ENCODE measurements around the gene ZMIZ1.

Gene ZMIZ1

GRCh38 chr10:79239275-79239779 is 170.6 kb downstream of the ZMIZ1 start:
- no peak for DNase-seq

- no peak for DNase-seq
These were observed 171.3 kb downstream of the ZMIZ1 start for GRCh38 chr10:79239924-79240581.

- DNase-seq, result no peak
These were observed 172.8 kb downstream of the ZMIZ1 start for GRCh38 chr10:79241629-79241989.

- peak; percentile 43 for DNase-seq
These were observed 173.3 kb downstream of the ZMIZ1 start for GRCh38 chr10:79241990-79242619.

- peak; percentile 51 for DNase-seq
These were observed 173.9 kb downstream of the ZMIZ1 start for GRCh38 chr10:79242620-79243152.

GRCh38 chr10:79243181-79244067 is 174.7 kb downstream of the ZMIZ1 start:
- DNase-seq, result peak; percentile 61

- no peak for DNase-seq
These were observed 175.3 kb downstream of the ZMIZ1 start for GRCh38 chr10:79244068-79244442.

GRCh38 chr10:79244841-79245504 is 176.2 kb downstream of the ZMIZ1 start:
- DNase-seq, result no peak

- no peak for DNase-seq
These were observed 176.9 kb downstream of the ZMIZ1 start for GRCh38 chr10:79245539-79246208.

- DNase-seq, result no peak
These were observed 177.4 kb downstream of the ZMIZ1 start for GRCh38 chr10:79246209-79246581.

GRCh38 chr10:79246606-79247275 is 178.0 kb downstream of the ZMIZ1 start:
- DNase-seq, result no peak

GRCh38 chr10:79247373-79248137 is 178.8 kb downstream of the ZMIZ1 start:
- no peak for DNase-seq

- no peak for DNase-seq
These were observed 179.8 kb downstream of the ZMIZ1 start for GRCh38 chr10:79248341-79249185.

GRCh38 chr10:79249186-79250121 is 180.7 kb downstream of the ZMIZ1 start:
- no peak for DNase-seq

- no peak for DNase-seq
These were observed 181.5 kb downstream of the ZMIZ1 start for GRCh38 chr10:79250259-79250658.

- DNase-seq, result no peak
These were observed 183.7 kb downstream of the ZMIZ1 start for GRCh38 chr10:79252450-79252849.

GRCh38 chr10:79252971-79253370 is 184.2 kb downstream of the ZMIZ1 start:
- DNase-seq, result no peak

GRCh38 chr10:79253704-79254103 is 184.9 kb downstream of the ZMIZ1 start:
- no peak for DNase-seq

All from stimulated activated CD4-positive, alpha-beta T cell treated with anti-CD3 and anti-CD28 coated beads, Interleukin-12 subunit alpha, Interleukin-12 subunit beta, amount 100 ng/mL, for 4 hours (primary cell).